ENCODE measurements around the gene AGAP3. TPM values are rescaled to one million over a fixed set of nuclear protein-coding genes. Genes with fewer than 3 reads are reported as not detected.

AGAP3 gene
- total RNA-seq, 1 donor from 2014 or later = 27.6 TPM

- no peak for DNase-seq
These were observed 38.2 kb downstream of the AGAP3 start for GRCh38 chr7:151124481-151124880.

GRCh38 chr7:151124899-151125399 is 38.7 kb downstream of the AGAP3 start:
- DNase-seq = no peak

- DNase-seq = peak; percentile 30
These were observed 39.2 kb downstream of the AGAP3 start for GRCh38 chr7:151125470-151125845.

GRCh38 chr7:151125846-151126481 is 39.7 kb downstream of the AGAP3 start:
- no peak for DNase-seq

GRCh38 chr7:151126491-151127137 is 40.3 kb downstream of the AGAP3 start:
- DNase-seq = no peak

- no peak for DNase-seq
These were observed 41.9 kb downstream of the AGAP3 start for GRCh38 chr7:151128144-151128543.

- DNase-seq = no peak
These were observed 42.4 kb downstream of the AGAP3 start for GRCh38 chr7:151128716-151129115.

- DNase-seq = no peak
These were observed 43.1 kb downstream of the AGAP3 start for GRCh38 chr7:151129117-151129959.

GRCh38 chr7:151129960-151130591 is 43.8 kb downstream of the AGAP3 start:
- no peak for DNase-seq

GRCh38 chr7:151130741-151131157 is 44.5 kb downstream of the AGAP3 start:
- no peak for DNase-seq

- DNase-seq = no peak
These were observed 44.9 kb downstream of the AGAP3 start for GRCh38 chr7:151131224-151131591.

GRCh38 chr7:151131592-151132293 is 45.5 kb downstream of the AGAP3 start:
- DNase-seq = peak; percentile 18

GRCh38 chr7:151132461-151133205 is 46.4 kb downstream of the AGAP3 start:
- no peak for DNase-seq

GRCh38 chr7:151133266-151133985 is 47.2 kb downstream of the AGAP3 start:
- DNase-seq = no peak

GRCh38 chr7:151133986-151134742 is 47.9 kb downstream of the AGAP3 start:
- DNase-seq = no peak

- DNase-seq = no peak
These were observed 48.7 kb downstream of the AGAP3 start for GRCh38 chr7:151134743-151135524.

GRCh38 chr7:151135525-151135845 is 49.2 kb downstream of the AGAP3 start:
- DNase-seq = no peak

- no peak for DNase-seq
These were observed 49.9 kb downstream of the AGAP3 start for GRCh38 chr7:151135866-151136843.
